Activated CD4-positive, alpha-beta T cell treated with anti-CD3 and anti-CD28 coated beads, Interleukin-2, amount 10 ng/mL, durations not matched to agents 24 days and 14 days (primary cell): ENCODE measurements around the gene ACADS. TPM values are rescaled to one million over a fixed set of nuclear protein-coding genes. Genes with fewer than 3 reads are reported as not detected.
A peak's percentile ranks its signal among the peaks of the same experiment; 100 is the strongest.

Experiments
- DNase-seq: peaks from one replicate; pipeline ENCODE4 v3.0.0; 2022
- H3K27ac Mint-ChIP-seq: one replicate; pipeline ENCODE4 v1.8.0; 2022; ENCODE audit warnings: mild to moderate bottlenecking, mixed read lengths
- H3K27me3 Mint-ChIP-seq: one replicate; pipeline ENCODE4 v1.8.0; 2022; ENCODE audit warnings: mixed read lengths
- H3K36me3 Mint-ChIP-seq: one replicate; pipeline ENCODE4 v1.8.0; 2022; ENCODE audit warnings: low read depth, mild to moderate bottlenecking, mixed read lengths
- H3K4me1 Mint-ChIP-seq: one replicate; pipeline ENCODE4 v1.8.0; 2021; ENCODE audit warnings: mixed read lengths
- H3K4me3 Mint-ChIP-seq: one replicate; pipeline ENCODE4 v1.8.0; 2022; ENCODE audit warnings: mild to moderate bottlenecking, moderate library complexity, mixed read lengths
- H3K9me3 Mint-ChIP-seq: one replicate; pipeline ENCODE4 v1.8.0; 2021; ENCODE audit warnings: mixed read lengths
- intact Hi-C: fragments of 100-400 bp; cut with micrococcal nuclease; formaldehyde crosslinking; loops from one replicate; pipeline ENCODE4 v1.15.1; 2023
- total RNA-seq: library from RNA; stranded (reverse); gene quantifications from 2 replicates; pipeline ENCODE4 v1.2.3, GENCODE V29; 2022

Gene ACADS
- total RNA-seq, 1 donor from 2014 or later = 11.7 TPM

DNA sequence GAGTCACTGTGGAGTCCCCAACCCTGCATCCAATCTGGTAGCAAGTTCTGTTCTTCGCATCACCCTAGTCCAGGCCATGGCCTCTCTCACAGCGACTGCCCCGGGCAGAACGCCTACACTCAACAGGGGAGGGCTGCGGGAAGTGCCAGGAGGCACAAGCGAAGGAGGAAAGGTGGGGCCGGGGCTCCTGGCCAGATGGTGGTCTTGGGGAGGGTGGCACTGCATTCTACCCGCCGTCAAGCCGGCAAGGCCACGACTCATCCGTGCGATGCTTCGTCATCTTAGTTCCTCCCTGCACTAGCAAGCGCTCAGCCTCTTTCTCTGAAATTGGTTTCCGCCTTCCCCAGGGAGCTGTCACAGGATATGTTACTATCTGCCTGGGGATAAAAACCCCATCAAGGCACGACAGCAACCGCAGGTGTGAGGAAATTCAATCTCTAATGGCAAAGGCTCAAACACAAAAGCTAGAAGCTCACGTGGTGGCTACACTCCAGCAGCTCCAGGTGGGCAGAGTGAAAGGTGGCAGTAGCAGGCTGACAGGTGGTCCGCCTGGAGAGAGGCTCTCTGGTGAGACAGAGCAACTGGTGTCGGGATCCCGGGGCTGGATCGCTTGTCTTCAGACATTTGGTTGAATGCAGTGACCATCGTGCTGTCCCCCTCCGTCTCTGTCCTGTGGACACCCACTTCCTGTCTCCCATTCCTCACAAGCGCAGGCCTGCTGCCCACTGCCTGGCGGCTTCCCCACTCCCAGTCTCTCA lies 34.1 kb downstream of the ACADS start:
- peaks cover 18% of the 10 kb centered on the region for H3K36me3 Mint-ChIP-seq
- H3K4me1 Mint-ChIP-seq = no peaks in the 10 kb centered on the region
- peak overlapping the region; percentile 13 for H3K27ac Mint-ChIP-seq
- peaks cover 10% of the 10 kb centered on the region for H3K9me3 Mint-ChIP-seq
- H3K27me3 Mint-ChIP-seq = peaks cover 5% of the 10 kb centered on the region
- no peak overlapping the region for H3K4me3 Mint-ChIP-seq
- no peak for DNase-seq
- intact Hi-C loops = no loop called here

DNA sequence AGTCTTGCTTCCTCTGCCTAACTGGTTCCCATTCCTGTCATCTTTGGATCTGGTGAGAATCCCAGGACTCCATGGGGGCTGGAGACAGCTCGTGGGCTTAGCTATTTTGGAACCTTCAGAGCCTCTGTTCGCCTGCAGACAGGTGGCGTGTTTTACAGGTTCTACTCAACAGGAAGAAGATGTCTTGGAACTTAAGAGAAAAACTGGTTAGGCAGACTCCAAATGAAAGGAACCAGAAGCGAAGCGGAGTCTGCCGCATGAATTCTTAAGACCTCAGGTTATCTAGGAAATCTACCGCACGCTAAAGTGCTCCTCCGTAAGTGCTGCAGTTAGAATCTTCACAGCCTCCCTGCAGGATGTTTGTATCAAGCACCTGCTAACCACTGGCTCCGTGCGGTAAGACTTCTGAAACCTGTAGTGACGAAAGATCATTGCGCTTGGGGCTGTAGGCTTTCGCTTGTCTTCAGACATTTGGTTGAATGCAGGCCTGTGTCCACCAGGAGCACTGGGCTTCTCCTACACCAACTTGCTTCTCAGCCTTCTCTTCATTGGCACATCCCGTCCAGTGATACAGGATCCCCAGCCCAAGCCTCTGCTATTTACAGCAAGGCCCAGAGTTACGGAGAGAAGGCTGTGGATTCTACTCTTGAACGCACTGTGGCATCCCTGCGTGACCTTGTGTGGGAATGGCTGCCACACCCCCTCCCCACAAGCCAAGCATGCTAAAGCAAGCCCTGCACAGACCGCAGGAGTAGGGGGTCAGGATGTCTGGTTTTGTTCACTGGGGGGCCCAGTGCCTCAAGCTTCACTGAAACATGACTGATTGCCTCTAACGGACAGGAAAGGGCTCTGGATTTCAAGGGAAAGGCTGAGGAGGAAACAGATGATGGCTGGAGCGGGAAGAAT lies 35.0 kb downstream of the ACADS start:
- no peaks in the 10 kb centered on the region for H3K4me1 Mint-ChIP-seq
- peaks cover 1% of the 10 kb centered on the region for H3K9me3 Mint-ChIP-seq
- peaks cover 16% of the 10 kb centered on the region for H3K36me3 Mint-ChIP-seq
- no peaks in the 10 kb centered on the region for H3K27me3 Mint-ChIP-seq
- peak overlapping the region; percentile 7 for H3K4me3 Mint-ChIP-seq
- peak; percentile 74 for DNase-seq
- H3K27ac Mint-ChIP-seq = peak overlapping the region; percentile 34
- intact Hi-C loops = no loop called here

DNA sequence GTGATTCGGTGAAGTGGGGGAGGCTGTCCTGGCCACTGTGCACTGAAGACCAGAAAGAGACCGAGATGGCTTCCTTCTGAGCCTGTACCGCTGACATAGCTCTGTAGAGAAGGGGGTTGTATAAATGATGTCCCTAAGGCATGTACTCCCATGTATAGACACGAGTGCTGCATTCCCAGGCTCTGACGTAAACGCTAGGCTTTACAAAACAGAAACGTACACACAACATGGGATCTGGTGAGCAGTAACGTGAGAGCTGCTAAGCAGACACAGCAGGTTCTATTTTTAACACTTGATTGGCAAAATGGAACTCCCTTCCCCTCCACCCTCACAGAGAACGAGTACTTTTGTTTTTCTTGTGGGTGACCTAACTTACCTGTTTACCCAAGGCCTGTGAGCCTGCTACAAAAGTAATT lies 35.9 kb downstream of the ACADS start:
- H3K36me3 Mint-ChIP-seq = peaks cover 23% of the 10 kb centered on the region
- H3K27me3 Mint-ChIP-seq = no peaks in the 10 kb centered on the region
- no peak overlapping the region for H3K4me3 Mint-ChIP-seq
- H3K27ac Mint-ChIP-seq = no peak overlapping the region
- H3K4me1 Mint-ChIP-seq = no peaks in the 10 kb centered on the region
- no peaks in the 10 kb centered on the region for H3K9me3 Mint-ChIP-seq
- intact Hi-C loops = no loop called here
- no peak for DNase-seq

DNA sequence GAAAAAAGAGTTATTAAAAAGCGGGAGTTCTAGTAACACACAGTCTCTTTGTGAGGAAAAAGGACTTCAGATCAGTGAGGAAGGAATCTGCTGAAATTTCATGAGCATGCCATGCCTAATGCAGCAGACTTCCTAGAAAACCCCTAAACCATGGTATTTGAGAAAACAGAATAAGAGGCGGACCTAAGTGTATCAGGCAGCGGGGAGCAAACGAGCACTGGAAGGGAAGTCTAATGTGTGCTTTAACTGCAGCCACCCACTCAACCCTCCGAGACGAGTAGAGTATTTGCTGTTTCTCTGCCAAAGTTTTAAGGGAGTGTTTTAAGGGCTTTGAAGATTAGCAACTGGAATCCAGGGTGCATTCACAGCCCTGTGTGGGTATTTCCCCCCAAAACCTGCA lies 36.5 kb downstream of the ACADS start:
- intact Hi-C loops = no loop called here
- H3K9me3 Mint-ChIP-seq = no peaks in the 10 kb centered on the region
- H3K27me3 Mint-ChIP-seq = no peaks in the 10 kb centered on the region
- no peak for DNase-seq
- no peaks in the 10 kb centered on the region for H3K4me1 Mint-ChIP-seq
- no peak overlapping the region for H3K4me3 Mint-ChIP-seq
- H3K27ac Mint-ChIP-seq = no peak overlapping the region
- peaks cover 23% of the 10 kb centered on the region for H3K36me3 Mint-ChIP-seq

DNA sequence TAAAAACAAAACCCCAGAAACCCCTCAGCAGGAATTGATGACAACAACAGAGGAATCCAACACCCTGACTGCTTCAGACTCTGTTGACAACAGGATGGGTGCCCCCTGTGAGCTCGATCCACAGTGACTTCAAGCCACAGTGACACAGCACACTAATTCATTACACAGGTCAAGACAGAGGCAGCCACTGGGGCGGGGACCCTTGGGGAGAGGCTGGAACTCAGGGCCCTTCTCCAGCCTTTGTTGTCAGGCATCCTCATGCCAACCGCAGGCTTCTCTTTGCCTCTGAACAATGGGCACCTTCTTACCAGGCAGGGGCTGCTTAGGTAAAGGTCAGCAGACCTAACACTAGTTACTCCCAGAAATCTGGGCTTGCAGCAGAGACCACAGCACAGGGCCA lies 37.6 kb downstream of the ACADS start:
- no peak for DNase-seq
- H3K9me3 Mint-ChIP-seq = no peaks in the 10 kb centered on the region
- H3K36me3 Mint-ChIP-seq = peaks cover 26% of the 10 kb centered on the region
- H3K4me3 Mint-ChIP-seq = no peak overlapping the region
- no peaks in the 10 kb centered on the region for H3K4me1 Mint-ChIP-seq
- intact Hi-C loops = no loop called here
- H3K27me3 Mint-ChIP-seq = no peaks in the 10 kb centered on the region
- H3K27ac Mint-ChIP-seq = no peak overlapping the region

DNA sequence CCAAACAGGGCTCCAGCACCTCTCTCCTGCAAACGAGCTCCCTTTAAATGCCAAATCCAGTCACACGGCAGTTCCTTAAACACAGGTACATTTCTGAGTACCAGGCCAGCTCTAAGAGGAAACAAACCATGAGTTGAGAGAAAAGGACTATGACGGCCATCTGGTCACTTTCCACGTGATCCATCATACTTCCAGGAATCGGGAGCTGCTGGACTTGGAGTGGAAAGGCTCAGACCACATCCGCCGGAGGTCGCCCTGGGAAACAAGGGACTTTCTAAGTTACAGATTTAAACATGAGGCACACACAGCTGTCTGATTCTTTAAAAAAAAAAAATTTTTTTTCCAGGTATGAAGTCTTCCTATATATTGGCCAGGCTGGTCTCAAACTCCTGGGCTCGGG lies 39.2 kb downstream of the ACADS start:
- Mint-ChIP-seq H3K4me3 (no peak overlapping the region), H3K27ac (no peak overlapping the region), H3K4me1 (no peaks in the 10 kb centered on the region), H3K27me3 (no peaks in the 10 kb centered on the region), H3K9me3 (no peaks in the 10 kb centered on the region), H3K36me3 (peaks cover 29% of the 10 kb centered on the region)
- no peak for DNase-seq
- intact Hi-C loops = no loop called here

DNA sequence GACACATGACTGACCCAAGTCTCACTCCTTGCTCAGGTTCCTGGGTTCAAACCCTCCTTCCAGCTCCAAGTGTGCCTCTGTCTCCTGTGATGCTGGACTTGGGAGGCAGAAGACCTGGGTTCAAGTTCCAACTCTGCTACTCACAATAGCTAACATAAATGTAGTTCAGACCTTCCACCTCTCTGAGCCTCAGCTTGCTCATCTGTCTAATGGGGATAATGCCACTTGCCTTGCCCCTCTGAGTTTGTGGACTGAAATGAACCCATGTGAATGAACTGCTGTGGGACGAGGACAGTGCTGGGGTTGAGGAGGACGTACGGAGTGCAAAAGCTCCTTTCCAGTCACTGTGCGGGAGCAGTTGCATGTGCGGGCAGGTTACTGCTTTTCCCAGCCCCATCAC lies 40.9 kb downstream of the ACADS start:
- Mint-ChIP-seq H3K4me1 (peaks cover 4% of the 10 kb centered on the region), H3K4me3 (no peak overlapping the region)
- intact Hi-C loops = no loop called here

DNA sequence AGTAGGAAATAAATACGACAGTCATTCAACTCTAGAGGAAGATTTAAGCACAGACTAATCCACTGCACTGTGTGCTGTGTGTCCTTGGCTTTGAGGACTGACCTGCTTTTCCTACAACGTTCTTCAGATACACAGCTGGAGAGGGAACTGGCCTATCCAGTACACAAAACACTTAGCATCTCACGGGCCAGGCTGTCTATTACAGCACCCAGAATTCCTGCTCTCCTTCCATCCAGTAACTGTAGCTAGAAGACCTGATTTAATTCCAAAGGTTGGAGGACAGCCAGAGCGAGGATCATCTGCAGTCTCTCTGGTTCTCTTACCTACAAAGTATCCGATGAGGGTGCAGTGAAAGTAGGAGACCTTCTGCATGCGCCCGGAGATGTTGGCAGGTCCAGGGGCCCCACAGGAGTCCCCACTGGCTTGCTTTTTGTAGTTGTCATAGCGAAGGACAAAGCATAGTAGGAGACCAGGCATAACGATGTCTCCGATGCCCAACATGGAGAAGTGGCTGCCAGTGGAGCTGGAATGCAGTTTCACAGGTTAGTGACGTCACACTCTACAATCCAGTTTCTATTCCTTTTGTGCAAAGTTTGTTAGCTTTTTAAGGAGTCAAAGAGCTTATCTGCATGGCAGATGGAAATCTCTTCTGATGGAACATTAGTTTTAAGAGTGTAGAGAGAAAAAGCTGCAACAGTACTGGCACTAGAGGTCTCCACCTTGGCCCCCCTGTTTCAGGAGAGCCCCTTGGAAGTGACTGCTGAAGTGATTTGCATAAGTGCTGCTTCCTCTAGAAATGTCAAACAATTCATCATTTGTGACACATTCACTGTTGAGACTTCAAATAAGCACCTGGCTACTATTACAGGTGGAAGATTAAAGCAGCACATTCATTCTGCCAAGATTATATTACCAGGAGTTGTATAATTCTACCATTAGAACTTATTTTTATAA lies 41.7 kb downstream of the ACADS start:
- no peak overlapping the region for H3K4me3 Mint-ChIP-seq
- H3K27me3 Mint-ChIP-seq = no peaks in the 10 kb centered on the region
- no peak for DNase-seq
- intact Hi-C loops = no loop called here
- peaks cover 7% of the 10 kb centered on the region for H3K4me1 Mint-ChIP-seq
- H3K36me3 Mint-ChIP-seq = peaks cover 22% of the 10 kb centered on the region
- H3K27ac Mint-ChIP-seq = no peak overlapping the region
- H3K9me3 Mint-ChIP-seq = no peaks in the 10 kb centered on the region

More for the DNA sequence above, 40.9 kb downstream of the ACADS start:
- Mint-ChIP-seq H3K36me3 (peaks cover 22% of the 10 kb centered on the region), H3K27me3 (no peaks in the 10 kb centered on the region), H3K9me3 (no peaks in the 10 kb centered on the region), H3K27ac (no peak overlapping the region)
- no peak for DNase-seq

DNA sequence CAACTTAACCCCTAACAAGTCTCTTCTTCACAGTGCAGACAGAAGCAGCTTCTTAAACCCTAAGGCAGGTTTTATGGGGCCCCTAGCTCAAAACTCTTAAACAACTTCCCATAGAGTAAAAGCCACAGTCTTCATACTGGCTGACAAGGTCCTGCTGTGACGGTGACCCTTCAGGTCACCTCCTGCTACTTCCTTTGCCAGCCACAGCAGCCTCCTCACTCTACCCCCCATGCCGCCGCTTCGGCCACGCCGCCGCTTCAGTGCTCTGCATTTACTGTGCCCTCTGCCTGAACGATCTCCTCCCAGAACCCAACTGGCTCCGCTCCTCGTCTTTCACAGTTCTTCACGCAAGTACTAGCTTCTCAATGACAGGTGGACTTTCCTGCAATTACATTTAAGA lies 45.5 kb downstream of the ACADS start:
- Mint-ChIP-seq H3K4me3 (no peak overlapping the region), H3K4me1 (peaks cover 19% of the 10 kb centered on the region), H3K27me3 (no peaks in the 10 kb centered on the region), H3K9me3 (no peaks in the 10 kb centered on the region), H3K27ac (no peak overlapping the region), H3K36me3 (peaks cover 22% of the 10 kb centered on the region)
- intact Hi-C loops = no loop called here
- no peak for DNase-seq

DNA sequence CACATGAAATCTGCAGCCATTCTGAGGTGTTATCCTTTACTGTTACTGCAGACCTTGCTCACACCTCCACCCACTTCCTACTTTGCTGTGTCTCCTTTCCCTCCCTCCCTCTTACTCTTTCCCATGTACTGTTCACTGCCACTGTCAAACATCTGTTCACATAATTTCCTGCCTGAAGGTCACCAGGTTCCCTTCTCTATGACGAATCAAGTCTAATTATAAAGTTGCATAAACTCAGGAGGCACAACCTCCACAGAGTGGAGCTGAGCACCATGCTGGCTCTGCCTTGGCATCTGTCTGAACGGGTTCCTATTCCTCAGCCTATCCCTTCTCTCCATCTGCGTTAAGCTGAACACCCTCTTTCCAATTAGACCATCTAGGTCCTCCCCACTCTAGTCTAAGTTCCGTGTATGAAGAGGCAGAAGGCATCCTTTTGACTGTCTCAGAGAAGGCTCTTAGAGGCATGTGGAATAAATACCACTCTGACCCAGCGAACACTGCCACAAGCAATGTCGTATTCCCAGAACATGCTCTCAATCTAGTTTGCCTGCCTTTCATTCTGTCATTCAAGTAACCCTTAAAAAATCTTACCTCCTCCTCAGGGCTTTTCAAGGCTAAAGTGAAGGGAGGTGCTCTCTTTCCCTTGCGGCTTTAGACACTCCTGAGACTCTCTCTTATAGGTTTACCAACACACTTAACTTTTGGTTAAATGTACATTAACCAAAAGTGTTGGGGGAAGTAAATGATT lies 48.7 kb downstream of the ACADS start:
- DNase-seq = no peak
- no peaks in the 10 kb centered on the region for H3K27me3 Mint-ChIP-seq
- peaks cover 22% of the 10 kb centered on the region for H3K36me3 Mint-ChIP-seq
- H3K4me3 Mint-ChIP-seq = no peak overlapping the region
- intact Hi-C loops = no loop called here
- H3K4me1 Mint-ChIP-seq = peaks cover 19% of the 10 kb centered on the region
- peak overlapping the region; percentile 20 for H3K27ac Mint-ChIP-seq
- no peaks in the 10 kb centered on the region for H3K9me3 Mint-ChIP-seq

DNA sequence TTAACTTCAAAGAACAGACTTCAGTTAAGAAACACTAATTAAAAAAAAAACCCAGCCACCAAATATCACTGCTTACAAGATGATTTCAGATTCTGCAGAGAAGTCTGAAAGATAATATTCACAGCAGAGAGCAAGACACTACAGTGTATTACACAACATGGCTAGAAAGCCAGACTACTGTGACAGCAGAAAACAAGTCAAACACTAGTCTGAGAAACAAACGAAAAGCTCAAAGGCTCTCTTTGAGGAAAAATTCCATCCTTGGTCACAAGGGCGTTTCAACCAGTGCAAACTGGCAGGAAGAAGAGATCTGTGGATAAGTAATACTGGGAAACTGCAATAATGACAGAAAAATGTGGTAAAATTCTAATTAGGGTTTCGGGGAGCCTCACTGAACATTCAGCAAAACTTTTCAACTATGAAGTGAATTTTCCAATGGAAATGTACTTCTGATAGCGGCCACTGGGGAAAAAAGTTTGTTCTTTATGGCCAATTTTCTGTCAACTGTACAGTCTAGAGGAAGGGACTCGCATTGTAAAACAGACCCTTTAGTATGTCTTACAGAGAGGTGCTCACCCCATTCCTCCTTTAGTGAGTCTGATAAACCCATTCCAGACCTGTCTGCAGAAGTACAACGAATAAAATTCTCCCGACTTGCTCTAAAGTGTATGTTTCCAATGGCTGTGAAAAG lies 50.4 kb downstream of the ACADS start:
- intact Hi-C loops = no loop called here
- H3K36me3 Mint-ChIP-seq = peaks cover 23% of the 10 kb centered on the region
- H3K27me3 Mint-ChIP-seq = no peaks in the 10 kb centered on the region
- peak overlapping the region; percentile 18 for H3K27ac Mint-ChIP-seq
- no peak for DNase-seq
- no peak overlapping the region for H3K4me3 Mint-ChIP-seq
- no peaks in the 10 kb centered on the region for H3K9me3 Mint-ChIP-seq
- H3K4me1 Mint-ChIP-seq = peaks cover 19% of the 10 kb centered on the region

DNA sequence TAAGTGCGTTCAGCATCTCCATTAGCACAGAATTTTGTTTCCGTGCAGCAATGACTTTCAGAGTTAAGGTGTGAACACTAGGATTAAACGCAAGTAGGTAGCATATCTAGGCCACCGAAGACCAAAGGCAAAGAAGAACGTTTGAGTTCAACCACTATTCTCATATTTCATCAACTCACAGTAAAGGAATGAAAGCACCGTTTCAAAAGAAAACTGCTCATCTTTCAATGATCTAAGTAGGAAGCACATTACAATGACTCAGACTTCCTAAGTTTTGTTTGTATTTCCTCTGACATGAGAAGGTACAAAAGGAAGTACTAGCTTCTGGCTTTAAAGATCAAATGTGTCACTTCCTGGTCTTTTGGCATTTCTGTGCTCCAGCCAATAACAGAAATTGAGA lies 57.6 kb downstream of the ACADS start:
- peak overlapping the region; percentile 75 for H3K27ac Mint-ChIP-seq
- no peaks in the 10 kb centered on the region for H3K9me3 Mint-ChIP-seq
- peaks cover 29% of the 10 kb centered on the region for H3K36me3 Mint-ChIP-seq
- no peaks in the 10 kb centered on the region for H3K27me3 Mint-ChIP-seq
- DNase-seq = no peak
- intact Hi-C loops = loop anchor here (2.0 to 5.0 kb wide), 2 partner anchors 14 to 39 kb away; no protein-coding TSS in a partner anchor
- H3K4me1 Mint-ChIP-seq = peaks cover 15% of the 10 kb centered on the region
- no peak overlapping the region for H3K4me3 Mint-ChIP-seq
